ENCODE data around the gene KCNK1.

Gene KCNK1

GRCh38 chr1:233638513-233638912 lies 24.6 kb downstream of the KCNK1 start:
- no peak for DNase-seq (ENCODE audit: low read depth)

- no peak for DNase-seq (ENCODE audit: low read depth)
Observed at GRCh38 chr1:233639611-233640010, 25.7 kb downstream of the KCNK1 start.

GRCh38 chr1:233640179-233640578 lies 26.3 kb downstream of the KCNK1 start:
- DNase-seq (ENCODE audit: low read depth) = no peak

- DNase-seq (ENCODE audit: low read depth) = no peak
Observed at GRCh38 chr1:233641029-233641428, 27.1 kb downstream of the KCNK1 start.

- no peak for DNase-seq (ENCODE audit: low read depth)
Observed at GRCh38 chr1:233647073-233647472, 33.2 kb downstream of the KCNK1 start.

GRCh38 chr1:233647636-233648035 lies 33.7 kb downstream of the KCNK1 start:
- DNase-seq (ENCODE audit: low read depth) = no peak

- DNase-seq (ENCODE audit: low read depth) = no peak
Observed at GRCh38 chr1:233651061-233651460, 37.2 kb downstream of the KCNK1 start.

- no peak for DNase-seq (ENCODE audit: low read depth)
Observed at GRCh38 chr1:233651563-233652233, 37.8 kb downstream of the KCNK1 start.

- no peak for DNase-seq (ENCODE audit: low read depth)
Observed at GRCh38 chr1:233652526-233652925, 38.6 kb downstream of the KCNK1 start.

GRCh38 chr1:233654658-233655280 lies 40.9 kb downstream of the KCNK1 start:
- DNase-seq (ENCODE audit: low read depth) = no peak

- DNase-seq (ENCODE audit: low read depth) = no peak
Observed at GRCh38 chr1:233655301-233655740, 41.4 kb downstream of the KCNK1 start.

GRCh38 chr1:233656032-233656635 lies 42.2 kb downstream of the KCNK1 start:
- no peak for DNase-seq (ENCODE audit: low read depth)

- DNase-seq (ENCODE audit: low read depth) = no peak
Observed at GRCh38 chr1:233656687-233657086, 42.8 kb downstream of the KCNK1 start.

GRCh38 chr1:233657466-233657865 lies 43.6 kb downstream of the KCNK1 start:
- no peak for DNase-seq (ENCODE audit: low read depth)

- no peak for DNase-seq (ENCODE audit: low read depth)
Observed at GRCh38 chr1:233659495-233659894, 45.6 kb downstream of the KCNK1 start.

GRCh38 chr1:233661376-233662159 lies 47.7 kb downstream of the KCNK1 start:
- DNase-seq (ENCODE audit: low read depth) = no peak

- no peak for DNase-seq (ENCODE audit: low read depth)
Observed at GRCh38 chr1:233662575-233663304, 48.8 kb downstream of the KCNK1 start.

- DNase-seq (ENCODE audit: low read depth) = no peak
Observed at GRCh38 chr1:233664253-233664652, 50.3 kb downstream of the KCNK1 start.

- DNase-seq (ENCODE audit: low read depth) = no peak
Observed at GRCh38 chr1:233664804-233665574, 51.1 kb downstream of the KCNK1 start.

GRCh38 chr1:233665575-233666270 lies 51.8 kb downstream of the KCNK1 start:
- no peak for DNase-seq (ENCODE audit: low read depth)

- no peak for DNase-seq (ENCODE audit: low read depth)
Observed at GRCh38 chr1:233667741-233668140, 53.8 kb downstream of the KCNK1 start.

All from T-helper 22 cell (primary cell).